HG03066 (cell line): ENCODE data around the gene PARP16.

Source experiments
- ATAC-seq: cut with Tn5 transposase; IDR thresholded peaks from one replicate; pipeline ENCODE4 v1.9.1; 2021; ENCODE audit warnings: low read depth; ENCODE audit not compliant: unreplicated experiment

Gene PARP16

DNA sequence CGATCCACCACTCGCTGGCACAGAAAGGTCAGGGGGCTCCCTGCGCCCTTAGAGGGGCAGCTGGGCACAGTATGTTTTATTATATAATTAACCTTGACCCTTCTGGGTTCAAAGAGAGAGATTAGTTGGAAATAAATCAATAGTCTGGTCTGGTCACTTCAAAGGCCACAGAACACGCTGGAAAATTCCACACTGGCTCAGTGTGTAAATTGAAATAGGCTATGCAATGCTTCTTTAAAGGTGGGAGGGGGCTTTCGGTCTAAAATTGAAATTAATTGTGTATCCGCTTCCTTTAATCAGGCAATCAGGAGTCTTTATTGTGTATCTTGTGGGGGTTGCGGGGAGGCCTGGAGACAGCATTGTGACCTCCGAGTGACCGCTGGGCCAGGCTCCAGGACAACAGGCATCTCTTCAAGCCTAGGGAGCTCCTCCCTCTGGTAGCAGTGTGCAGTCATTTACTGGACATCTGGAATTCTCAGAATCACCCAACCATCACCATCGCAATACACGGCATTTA, 25.8 kb upstream of the PARP16 start:
- ATAC-seq = no peak

DNA sequence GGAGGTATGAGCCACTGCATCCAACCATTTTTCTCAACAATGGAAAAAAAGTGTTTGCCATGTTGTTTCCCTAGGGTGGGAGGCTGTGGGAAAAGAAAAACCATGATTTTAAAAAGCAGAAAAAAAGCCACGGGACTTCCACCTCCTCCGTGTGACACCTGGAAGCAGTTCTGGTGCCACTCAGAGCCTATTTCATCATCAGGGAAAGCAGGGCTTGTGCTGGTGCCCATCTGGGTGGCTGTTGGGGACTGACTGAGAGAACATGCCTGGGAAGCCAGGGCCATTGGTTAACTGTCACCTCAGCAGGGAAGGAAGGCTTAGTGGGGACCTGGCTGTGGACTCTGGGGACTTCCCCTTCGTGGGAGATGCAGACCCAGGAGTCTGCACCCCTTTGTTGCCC, 25.1 kb upstream of the PARP16 start:
- no peak for ATAC-seq

DNA sequence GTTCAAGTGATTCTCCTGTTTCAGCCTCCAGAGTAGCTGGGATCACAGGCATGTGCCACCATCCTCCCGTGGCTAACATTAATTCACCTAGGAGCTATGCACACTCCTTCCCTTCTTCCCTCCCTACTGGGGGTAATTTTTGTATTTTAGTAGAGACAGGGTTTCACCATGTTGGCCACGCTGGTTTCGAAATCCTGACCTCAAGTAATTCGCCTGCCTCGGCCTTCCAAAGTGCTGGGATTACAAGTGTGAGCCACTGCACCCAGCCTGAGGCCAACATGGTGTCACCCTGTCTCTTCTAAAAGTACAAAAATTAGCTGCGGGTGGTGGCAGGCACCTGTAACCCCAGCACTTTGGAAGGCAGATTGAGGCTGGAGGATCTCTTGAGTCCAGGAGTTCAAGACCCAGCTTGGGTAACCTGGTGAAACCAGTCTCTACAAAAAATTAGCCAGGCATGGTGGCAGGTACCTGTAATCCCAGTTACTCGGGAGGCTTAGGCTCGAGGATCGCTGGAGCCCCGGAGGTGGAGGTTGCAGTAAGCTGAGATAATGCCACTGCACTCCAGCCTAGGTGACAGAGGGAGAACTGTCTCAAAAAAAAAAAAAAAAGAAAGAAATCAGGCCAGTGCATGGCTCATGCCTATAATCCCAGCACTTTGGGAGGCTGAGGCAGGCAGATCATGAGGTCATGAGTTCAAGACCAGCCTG, 23.9 kb upstream of the PARP16 start:
- ATAC-seq = no peak

DNA sequence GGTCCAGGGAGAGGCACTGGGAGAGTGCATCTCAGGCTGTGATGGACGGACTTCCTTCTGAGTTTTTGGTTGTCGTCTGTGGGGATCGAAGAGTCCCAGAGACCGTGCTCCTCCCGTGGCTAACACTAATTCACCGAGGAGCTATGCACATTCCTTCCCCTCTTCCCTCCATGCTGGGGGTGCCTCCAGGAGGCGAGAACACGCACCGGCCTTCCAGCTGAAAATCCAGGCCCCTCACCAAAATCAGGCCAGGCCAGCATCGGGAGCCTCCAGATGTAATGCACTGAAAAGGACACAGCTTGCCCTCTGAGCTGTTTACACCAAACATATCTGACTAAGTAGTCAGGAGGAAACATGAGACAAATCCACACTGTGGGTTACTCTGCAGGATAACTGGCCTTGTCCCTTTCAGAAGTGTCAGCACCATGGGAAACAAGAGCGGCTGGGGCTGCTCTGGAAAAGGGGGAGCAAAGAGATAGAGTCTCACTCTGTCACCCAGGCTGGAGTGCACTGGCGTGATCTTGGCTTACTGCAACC, 23.3 kb upstream of the PARP16 start:
- no peak for ATAC-seq

DNA sequence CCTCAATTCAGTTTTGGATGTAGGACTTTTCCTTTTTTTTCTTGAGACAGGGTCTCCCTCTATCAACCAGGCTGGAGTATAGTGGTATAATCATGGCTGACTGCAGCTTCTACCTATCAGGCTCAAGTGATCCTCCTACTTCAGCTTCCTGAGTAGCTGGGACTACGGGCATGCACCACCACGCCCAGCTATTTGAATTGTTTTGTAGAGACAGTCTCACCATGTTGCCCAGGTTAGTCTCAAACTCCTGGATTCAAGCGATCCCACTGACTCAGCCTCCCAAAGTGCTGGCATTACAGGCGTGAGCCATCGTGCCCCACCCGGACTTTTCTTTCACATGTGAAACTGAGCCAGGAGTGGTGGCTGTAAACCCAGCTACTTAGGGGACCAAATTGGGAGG, 21.3 kb upstream of the PARP16 start:
- no peak for ATAC-seq

DNA sequence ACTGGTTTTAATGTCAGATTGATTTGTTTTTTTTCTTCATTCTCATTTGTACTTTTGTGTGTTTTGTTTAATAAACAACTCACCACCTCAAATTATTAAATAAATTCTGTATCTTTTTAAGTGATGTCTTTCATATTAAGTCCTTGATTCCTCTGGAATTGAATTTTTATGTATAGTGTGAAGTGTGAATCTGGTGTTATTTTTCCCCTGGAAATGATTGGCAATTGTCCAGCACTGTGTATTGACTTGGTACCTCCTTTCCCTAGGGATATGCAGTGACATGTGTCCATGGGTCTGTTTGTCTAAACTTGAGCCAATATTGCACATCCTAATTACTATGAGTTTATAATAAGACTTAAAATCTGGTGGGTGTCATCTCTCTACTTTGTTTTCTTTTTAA, 19.9 kb upstream of the PARP16 start:
- ATAC-seq = no peak

DNA sequence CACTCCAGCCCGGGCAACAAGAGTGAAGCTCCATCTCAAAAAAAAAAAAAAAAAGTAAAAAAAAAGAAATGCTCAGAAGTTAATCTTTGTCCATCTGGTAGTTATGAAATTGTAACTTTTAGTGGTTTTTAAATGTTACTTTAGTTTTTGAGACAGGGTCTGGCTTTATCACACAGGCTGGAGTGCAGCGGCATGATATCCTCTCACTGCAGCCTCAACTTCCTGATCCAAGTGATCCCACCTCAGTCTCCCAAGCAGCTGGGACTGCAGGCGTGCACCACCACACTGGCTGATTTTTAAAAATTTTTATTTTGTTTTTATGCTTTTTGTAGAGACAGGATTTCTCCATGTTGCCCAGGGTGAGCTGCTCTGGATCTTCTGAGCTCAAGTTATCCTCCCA, 19.1 kb upstream of the PARP16 start:
- ATAC-seq = no peak

DNA sequence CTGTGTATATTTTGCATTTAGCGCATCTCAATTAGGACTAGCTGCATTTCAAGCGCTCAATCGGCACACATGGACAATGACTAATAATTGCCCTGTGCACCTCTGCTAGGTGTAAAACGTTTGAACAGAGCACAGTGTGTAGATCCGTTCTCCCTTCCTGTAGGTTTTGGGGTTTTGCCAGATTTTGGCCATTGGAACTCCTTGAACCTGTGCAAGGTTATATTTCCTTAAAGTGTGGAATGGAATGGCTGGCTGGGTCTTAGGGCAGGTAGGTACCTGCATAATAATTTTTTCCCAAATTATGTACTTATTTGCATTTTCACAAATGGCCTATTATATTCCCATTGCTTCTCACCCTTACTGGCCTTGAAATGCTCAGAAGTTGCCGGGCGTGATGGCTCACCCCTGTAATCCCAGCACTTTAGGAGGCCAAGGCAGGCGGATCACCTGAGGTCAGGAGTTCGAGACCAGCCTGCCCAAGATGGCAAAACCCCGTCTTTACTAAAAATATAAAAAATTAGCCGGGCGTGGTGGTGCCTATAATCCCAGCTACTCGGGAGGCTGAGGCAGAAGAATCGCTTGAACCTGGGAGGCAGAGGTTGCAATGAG, 18.6 kb upstream of the PARP16 start:
- ATAC-seq = no peak

DNA sequence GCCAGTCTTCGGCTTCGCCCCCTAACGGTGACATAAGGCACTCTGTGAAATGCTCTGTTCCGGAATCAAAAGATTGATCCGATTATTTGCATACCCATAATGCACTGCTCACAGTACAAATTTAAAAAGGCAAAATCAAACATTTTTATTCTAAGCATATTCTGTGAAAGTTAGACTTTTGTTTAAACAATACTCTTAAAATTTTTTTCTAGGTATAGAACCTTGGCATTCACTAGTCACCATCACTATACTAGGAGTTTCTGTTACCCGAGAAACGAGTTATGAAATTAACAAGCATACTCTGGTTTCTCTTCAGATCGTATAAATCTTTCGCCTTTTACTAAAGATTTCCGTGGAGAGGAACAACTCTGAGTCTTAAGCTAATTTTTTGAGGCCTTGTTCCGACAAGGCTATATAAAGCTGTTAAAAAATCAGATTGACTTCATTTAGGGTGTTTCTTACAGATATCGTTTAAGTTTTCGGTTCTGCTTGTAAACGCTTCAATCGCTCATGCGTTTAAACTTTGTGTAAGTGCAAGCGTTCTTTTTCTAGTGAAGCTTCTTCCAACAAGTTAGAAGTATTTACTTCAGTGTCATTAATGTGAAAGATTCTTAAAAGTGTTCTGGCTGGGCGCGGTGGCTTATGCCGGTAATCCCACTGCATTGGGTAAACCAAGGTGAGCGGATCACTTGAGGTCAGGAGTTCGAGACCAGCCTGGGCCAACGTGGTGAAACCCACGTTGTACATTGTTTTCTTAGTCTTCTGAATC, 17.9 kb upstream of the PARP16 start, which contains the start of gene RNU5B-1:
TSS of gene RNU5B-1 (plus strand) at position 297 of the 769 bp plus-strand sequence.
- peak; percentile 68 for ATAC-seq

DNA sequence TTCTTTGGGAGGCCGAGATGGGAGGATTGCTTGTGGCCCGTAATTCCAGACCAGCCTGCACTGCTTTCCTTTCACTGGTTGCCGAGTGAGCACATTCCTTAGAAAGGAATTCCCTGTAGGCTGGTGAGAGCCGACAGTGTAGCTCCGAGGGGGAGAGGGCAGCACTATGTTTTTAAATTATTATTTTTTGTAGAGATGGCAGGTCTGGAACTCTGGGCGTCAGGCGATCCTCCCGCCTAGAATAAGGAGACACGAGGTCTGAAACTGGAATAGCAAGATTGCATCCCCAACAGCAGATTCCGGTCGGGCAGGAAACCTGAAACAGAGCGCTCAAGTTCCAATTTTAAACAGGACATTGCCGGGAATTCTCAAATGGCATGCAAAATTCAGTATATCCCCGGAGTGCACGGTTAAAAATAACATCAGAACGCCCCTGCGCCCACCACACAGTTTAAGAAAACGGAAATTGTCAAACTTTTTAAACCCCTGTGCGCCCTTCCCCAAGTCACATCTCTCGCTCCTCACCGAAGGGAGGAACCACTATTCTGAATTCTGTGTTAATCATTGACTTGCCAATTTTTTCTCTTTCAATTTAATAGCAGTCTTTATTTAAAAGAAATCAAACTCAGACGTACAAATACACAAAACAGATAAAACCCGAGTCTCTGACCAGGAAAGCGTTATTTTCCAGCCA, 17.2 kb upstream of the PARP16 start:
- ATAC-seq = no peak

DNA sequence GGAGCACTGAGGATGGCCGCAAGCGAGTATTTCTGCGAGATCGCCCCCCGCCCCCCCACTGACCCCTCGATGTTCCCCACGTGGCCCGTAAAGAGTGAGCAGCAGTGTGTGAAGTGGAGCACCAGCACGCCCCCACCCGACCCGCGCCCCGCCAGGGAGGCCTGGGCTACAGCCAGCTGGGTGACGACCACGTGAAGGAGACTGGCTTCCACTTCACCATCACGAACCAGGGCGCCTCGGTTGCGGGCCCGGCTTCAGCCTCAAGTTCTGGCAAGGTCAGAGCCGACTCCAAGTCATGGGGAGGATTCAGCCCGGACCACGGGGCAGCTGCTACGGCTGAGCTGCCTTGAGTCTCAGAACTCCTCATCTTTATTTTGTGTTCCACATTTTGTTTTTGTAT, 15.4 kb upstream of the PARP16 start:
- no peak for ATAC-seq

DNA sequence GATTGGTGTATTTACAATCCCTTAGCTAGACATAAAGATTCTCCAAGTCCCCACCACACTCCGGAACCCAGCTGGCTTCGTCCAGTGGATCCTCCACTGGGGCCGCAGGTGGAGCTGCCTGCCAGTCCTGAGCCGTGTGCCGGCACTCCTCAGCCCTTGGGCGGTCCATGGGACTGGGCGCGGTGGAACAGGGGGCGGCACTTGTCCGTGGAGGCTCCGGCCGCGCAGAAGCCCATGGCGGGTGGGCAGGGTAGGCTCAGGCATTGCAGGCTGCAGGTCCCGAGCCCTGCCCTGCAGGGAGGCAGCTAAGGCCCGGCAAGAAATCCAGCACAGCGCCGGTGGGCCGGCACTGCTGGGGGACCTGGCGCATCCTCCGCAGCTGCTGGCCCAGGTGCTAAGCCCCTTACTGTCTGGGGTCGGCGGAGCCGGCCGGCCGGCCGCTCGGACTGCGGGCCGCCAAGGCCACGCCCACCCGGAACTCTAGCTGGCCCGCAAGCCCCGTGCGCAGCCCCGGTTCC, 14.3 kb upstream of the PARP16 start:
- ATAC-seq = no peak

DNA sequence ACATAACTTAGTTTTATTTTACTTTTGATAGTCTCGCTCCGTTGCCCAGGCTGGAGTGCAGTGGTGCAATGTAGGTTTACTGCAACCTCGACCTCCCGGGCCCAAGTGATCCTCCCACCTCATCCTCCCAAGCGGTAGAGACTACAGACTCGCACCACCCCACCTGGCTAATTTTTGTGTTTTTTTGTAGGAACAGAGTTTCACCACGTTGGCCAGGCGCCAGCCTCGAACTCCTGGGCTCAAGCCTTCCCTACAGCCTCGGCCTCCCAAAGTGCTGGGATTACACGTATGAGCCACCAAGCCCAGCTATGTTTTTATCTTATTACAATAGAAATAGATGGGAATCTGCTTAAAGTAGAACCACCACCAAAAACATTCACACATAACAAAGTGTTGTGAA, 12.0 kb upstream of the PARP16 start:
- ATAC-seq = no peak

DNA sequence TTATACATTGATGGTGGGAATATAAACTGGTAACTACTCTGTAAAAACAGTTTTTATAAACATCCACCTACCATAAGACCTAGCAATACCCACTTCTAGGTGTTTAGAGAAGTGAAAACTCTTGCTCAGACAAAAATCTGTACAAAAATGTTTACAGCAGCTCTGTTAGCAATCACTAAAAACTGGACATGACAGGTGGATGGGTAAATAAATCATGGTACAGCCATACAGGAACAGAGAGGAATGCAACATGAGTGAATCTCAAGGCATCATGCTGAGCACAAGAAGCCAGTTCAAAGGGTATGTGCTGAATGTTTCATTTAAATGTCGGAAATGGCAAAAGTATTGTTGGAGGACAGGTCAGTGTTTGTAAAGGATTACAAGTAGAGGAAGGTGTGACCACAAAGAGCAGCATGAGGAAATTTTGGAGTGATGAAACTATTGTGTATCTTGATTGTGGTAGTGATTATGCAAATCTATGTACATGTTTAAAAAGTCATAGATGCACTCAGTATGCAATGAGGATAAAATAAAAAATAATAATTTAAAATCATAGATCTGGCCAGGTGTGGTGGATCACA, 6.3 kb upstream of the PARP16 start:
- ATAC-seq = no peak

DNA sequence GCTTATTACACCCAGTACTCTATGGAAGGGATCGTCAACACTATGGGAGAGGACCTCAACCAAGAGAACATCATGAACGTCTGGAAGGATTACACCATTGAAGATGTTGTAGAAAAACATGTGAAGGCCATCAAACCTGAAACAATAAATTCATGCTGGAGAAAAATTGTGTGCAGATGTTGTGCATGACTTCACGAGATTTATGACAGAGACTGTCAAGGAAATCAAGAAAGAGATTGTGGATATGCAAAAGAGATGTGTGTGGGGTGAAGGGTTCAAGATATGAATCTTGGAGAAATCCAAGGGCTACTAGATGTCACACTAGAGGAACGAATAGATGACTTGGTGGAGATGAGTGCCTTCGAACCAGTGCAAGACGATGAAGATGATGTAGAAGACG, 3.5 kb upstream of the PARP16 start:
- ATAC-seq = no peak

DNA sequence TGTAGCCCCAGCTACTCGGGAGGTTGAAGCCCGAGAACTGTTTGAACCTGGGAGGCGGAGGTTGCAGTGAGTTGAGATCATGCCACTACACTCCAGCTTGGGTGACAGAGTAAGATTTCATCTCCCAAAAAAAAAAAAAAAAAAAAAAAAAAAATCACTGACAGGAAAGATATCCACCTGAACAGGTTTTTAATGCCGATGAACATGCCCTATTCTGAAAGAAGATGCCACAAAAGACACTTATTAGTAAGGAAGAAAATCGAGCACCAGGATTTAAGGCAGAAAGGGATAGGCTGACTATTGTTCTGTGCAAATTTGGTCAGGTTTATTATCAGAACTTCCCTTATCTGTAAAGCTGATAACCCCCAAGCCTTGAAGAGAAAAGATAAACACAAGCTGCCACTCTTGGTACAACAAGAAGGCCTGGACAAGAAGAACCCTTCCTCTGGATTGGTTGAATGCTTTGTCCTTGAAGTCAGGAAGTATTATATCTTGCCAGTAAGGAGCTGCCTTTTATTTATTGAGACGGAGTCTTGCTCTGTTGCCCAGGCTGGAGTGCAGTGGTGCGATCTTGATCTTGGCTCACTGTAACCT, 2.7 kb upstream of the PARP16 start:
- no peak for ATAC-seq

DNA sequence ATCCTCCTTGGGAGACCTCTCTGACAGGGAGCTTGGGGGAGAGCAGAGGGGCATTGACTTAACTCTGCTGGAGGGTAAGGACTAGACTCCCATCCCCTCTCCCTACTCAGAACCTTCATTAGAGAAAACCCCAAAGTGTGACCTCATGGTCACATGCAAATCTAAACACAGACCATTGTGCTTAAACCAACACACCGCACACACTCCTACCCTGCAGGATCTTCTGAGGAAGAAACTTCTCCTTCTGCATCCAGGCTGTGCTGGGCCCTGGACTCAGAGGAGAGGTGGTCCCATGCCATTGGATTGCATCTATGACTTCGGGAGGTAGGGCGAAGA, 805 bp upstream of the PARP16 start:
- ATAC-seq = no peak

DNA sequence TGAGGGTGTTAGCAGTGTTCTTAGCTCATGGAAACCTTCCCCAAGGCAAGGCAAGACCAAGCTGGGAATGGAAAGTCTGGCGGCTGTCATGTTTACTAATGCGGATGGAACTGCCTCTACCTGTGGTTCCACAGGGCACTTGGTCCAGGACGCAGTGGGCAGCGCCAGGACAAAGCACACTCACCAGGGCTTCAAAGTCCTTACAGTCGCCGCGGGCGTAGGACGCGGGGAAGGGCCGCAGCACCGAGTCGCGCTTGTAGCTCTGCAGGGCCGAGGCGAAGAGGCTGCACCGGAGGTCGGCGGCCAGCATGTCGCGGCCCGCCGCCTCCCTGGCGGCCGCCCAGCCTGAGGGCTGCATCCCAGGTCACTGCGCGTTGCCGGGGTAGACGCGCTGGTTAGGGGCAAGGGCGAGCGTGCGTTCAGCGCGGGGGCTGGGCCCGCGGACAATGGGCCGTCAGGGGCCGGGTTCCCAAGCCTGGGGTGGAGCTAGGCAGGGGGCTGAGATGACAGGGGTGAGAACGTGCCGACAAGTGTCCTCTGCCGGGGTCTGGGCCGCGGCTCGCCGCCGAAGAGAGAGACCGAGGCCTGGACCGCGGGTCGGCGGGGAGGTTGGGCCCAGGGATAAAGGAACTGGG, 497 bp downstream of the PARP16 start:
- ATAC-seq = peak; percentile 22

DNA sequence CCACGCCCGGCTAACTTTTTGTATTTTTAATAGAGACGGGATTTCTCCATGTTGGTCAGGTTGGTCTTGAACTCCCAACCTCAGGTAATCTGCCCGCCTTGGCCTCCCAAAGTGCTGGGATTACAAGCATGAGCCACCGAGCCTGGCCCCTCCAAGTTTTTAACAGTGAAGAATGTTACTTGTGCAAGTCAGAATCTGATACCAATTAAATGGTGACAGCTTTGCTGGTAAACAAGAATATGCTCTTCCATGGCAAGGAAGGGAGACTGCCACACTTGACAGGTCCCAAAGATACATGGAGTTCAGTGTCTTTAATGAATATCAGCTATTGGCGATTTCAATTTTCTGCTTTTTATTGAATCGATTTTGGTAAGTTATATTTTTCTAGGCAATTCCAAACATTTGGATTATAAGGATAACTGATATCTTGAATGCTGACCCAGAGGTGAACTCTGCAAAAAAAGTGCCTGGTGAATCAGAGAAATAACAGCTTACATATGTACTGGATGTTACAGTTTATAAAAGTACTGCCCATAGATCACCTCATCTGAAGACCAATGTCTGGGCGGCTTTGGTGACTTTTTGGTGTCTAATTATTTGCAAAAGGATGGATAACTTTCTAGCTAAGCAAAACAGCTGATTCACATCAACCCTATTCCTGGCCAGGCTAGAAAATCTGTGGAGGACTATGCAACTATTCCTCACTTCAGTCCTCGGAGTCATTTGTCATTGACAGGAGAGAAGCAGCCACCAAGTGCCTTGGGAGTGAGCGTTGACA, 1.2 kb downstream of the PARP16 start:
- ATAC-seq = no peak
